HG03469 (cell line): Measurements from ENCODE around the gene C2CD2.

Experiments used
- ATAC-seq: cut with Tn5 transposase; IDR thresholded peaks from one replicate; pipeline ENCODE4 v1.9.1; 2021; ENCODE audit warnings: mild to moderate bottlenecking, moderate library complexity, moderate number of reproducible peaks; ENCODE audit not compliant: unreplicated experiment

The C2CD2 gene

DNA sequence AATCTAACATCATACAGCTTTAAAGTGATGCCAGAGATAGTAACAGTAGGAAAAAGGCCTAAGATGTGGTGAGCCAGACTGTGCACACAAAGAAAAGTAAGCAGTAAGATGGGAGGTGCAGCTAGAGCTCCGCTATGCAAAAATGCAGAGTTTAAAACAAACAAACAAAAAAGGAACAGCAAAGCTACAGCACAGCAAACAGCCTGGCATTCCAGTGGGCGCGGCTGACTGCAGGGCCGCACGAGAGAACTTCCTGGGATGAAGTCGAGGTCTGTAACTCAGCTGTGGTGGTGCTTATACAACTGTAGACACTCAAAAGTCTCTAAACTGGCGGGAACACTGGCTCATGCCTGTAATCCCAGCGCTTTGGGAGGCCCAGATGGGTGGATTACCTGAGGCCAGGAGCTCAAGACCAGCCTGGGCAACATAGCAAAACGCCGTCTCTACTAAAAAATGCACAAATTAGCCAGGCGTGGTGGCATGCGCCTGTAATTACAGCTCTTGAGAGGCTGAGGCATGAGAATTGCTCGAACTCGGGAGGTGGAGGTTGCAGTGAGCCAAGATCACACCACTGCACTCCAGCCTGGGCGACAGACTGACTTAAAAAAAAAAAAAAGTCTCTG is 104.7 kb downstream of the C2CD2 start:
- no peak for ATAC-seq

DNA sequence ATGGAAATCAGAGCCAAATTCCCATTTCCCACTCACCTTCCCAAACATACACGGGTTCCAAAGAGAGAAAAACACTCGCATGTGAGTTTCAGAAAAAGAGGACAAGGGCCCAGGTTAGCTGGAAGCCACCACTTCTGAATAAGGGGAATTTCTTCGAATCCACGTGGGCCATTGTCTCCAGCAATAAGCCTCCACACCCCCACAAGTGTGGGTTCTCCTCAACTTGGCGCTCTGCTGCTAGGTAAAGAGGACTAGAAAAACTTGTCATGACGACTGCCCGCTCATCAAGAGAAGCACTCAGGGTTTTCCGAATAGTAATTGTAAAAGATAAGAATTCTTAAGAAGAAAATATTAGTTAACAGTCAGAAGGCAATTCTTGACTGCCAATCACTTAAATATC is 105.3 kb downstream of the C2CD2 start:
- no peak for ATAC-seq

DNA sequence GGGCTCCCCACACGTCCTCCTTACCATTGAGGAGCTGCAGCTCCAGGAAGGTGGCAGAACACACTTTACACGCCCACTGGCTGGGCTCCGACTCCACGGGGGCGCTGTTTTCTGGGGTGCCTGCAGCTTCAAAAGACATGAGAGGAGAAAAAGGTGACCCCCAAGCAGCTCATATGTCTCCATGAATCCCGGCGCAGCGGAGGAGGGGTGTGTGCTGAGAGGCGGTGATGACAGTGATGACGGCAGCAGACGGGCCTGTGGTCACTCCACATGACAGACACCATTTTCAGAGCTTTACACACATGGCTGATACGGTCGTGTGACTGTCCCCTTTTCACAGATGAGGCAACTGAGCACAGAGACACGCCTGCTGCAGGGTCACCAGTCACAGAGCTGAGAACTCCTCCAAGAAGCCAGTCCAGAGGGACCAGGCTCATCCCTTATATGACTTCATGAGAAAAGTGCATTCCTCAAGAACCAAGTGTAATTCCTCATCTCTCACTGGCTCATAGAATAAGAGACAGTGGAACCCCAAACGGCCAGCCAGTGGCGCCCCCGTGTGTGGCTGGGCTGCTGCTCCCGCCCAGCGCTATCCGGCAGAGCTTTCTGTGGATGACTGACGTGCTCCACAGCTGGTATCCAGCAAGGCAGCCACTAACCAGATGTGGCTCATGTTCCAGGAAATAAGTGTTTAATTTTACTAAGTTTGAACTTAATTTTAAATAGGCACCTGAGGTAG is 106.6 kb downstream of the C2CD2 start:
- ATAC-seq, result no peak

DNA sequence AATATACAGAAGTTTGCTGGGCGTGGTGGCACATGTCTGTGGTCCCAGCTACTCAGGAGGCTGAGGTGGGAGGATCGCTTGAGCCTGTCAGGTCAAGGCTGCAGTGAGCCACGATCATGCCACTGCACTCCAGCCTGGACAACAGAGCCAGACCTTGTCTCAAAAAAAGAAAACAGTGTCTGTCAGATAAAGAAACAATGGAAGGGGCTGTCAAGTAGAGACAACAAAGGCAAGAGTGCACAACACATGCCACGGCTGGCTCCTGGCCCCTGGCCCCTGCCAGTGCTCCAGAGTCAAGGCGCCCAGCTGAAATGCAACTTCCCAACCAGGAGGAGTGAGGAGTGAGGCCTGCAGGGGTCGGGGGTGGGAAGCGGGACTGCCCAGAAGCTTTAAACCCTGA is 107.3 kb downstream of the C2CD2 start:
- no peak for ATAC-seq

DNA sequence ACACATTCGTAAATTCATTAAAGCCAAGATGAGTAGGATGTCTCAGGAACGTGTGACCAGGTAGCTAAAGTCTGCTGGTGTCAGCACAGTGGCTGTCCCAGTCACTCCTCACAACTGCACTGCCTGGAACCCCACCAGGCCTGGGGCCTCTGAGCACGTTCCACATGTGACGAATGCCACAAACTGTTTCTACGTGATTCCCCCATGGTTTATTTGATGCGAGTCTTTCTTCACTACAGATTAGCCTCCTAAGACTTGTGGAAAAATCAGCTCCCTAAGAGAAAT is 107.8 kb downstream of the C2CD2 start:
- ATAC-seq, result no peak

DNA sequence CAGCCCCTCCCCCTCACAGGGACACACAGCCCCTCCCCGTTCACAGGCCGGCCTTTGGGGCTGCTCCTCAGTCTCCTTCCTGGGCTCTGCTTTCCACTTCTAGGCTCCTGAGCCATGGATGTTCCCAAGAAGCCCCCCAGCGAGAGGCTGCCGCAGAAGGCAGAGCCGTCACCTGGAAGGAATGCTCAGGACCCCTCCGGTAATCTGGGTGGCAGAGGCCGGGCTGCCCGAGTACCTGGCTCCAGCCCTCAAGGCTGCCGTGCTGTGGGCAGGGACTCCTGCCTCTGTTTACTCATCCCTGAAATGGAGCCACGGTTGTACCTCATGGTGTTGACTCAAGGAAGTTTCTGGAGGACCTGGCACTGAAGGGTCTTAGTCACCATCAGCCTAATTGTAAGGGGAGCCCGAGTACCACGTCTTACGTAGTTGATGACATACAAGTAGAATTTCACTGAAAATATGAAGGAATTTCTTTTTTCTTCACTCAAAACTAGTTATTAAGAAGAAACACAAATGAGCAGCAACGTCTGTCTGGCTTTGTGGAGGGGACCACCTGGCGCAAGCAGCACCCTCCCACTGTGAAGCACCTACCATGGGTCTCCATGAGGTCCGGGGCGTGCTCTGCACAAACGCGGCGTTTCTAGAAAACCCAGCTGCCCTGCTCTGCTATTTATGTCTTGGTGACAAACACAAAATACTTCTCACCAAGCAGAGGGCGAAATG is 108.3 kb downstream of the C2CD2 start:
- no peak for ATAC-seq

DNA sequence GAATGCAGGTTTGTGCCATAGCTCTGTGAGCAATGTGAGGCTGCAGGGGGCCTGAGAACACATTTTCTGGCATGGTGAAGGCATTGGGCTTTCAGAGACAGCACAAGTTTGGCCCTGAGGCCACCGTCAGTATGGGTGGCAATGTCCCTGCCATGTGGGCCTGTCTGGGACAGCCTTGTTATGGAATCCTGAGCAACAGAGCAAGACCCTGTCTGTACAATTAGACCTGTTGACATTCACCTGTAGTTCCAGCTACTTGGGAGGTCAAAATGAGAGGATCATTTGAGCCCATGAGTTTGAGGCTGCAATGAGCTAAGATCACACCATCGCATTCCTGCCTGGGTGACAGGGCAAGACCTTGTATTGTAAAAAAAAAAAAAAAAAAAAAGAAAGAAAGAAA is 110.2 kb downstream of the C2CD2 start:
- ATAC-seq, result no peak

DNA sequence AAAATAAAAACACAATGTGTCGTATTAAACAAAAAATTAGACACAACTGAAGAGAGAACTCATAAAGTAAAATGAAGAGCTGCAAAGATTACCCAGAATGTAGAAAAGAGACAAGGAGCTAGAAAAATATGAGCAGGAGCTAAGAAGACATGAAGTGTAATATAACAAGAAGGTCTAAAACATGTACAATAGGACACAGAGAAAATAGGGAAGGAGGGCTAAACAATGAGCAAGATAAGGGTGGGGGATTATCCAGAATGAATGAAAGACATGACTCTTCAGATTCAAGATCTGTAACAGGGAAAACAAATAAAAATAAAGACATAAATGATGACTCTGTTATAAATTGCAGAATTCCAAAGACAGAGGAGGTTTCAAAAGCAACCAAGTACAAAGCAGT is 112.9 kb downstream of the C2CD2 start:
- no peak for ATAC-seq

DNA sequence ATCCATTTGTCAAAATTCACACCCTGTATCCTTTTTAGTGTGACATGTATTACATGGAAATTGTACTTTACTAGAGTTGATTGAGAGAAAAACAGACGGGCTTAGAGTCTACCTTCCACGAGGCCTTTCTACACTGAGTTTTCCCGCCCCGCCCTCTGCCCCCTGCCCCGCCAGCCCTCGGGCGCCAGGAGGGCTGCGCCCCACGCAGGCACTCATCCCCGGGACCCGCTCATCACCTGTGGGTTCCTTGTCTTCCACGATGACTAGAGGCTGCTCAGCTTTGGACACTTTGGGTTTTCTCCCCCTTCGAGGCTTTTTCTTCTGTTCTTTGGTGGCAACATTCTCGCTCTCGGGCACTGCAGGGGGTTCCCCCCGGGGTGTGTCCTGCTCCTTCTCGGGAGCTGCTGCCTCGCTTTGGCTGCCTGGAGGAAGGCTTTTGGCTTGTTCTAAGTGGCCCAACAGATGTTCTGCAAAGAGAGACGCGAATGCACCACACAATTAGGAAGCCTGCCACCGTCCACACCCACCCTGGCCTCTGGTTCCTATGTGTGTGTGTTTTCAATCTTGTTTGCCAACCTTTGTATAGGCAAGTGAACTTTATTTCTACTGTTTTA is 114.3 kb downstream of the C2CD2 start:
- no peak for ATAC-seq

DNA sequence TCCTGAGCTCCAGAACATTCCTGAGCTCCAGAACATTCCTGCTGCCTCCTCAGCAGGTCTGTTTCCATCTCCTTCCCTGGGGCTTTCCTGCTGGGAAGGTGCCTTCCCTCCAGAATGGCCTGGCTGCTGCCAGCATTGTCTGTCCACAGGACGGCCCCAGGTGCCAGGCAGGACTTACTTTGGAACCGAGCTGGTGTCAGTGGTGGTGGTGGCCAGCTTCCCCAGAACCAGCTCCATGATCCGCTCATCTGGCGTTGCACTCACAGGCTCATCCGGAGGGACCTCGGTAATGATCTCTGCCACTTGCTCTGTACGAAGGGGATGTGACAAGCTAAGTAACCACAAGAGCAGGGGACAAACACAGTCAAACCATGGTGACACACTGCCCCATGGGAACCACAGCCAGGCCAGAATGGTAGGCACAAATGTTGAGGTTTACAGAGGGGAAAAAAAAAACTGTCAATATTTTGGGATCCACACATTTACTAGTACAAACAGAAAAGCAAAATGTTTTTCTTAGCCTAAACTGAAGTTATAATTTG is 116.0 kb downstream of the C2CD2 start:
- no peak for ATAC-seq

DNA sequence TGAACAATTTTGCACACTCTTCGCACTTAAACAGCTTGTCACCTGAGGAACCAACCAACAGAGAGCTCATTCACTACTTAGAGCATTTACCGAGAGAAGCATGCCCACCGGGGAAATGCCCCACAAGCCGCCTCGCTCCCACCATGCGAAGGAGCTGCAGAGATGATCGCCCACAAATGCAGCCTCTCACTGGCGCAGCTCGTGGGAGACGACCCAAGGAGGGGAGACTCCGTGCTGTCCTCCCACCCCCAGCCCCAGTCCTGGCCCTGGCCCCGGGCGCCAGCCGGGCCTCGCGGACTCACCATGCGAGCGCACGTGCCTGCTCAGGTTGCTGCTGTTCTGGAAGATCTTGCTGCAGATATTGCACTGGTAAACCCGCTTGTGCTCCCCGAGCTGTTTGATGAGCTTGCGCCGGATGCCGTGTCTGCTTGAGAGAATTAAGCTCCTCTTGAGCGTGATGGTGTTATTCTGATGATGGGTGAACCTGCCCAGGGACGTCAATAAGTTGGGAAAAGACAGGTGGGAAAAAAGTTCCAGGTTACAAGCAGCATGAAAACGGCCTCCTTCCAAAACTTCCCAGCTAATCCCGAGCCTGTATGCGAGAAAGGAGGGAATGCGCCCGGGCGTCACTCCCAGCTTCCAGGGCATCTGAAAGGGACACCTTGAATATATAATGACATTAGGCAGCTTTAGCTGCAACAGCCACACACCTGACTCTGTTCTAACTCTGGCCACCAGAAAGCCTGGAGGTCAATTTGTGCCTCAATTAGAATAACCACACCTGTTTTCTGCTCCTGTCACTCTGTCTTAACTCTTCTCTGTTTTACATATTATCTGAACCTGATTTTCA is 117.4 kb downstream of the C2CD2 start:
- no peak for ATAC-seq

DNA sequence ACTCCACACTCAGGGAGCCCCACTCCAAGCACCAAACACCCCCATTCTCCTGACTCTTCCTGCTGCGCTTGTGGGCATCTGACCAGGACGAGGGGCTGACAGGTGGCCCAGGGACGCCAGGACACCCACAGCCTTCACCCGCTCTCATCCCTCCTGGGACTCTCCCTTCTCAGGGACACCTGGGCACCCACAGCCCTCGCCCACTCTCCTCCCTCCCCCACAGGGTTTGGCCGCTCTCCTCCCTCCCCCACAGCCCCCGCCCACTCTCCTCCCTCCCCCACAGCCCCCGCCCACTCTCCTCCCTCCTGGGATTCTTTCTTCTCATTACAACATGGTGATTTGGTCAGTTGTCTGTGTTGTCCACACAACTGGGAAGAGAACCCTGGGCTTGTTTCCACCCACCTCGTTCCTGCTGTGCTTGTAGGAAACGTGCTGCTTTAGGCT is 118.1 kb downstream of the C2CD2 start:
- ATAC-seq, result no peak
